Measurements from ENCODE around the gene HEXIM2. TPM values are rescaled to one million over a fixed set of nuclear protein-coding genes. Genes with fewer than 3 reads are reported as not detected.

HEXIM2 gene
- total RNA-seq, 1 experiment from 2014 or later: 16.3 TPM

DNA sequence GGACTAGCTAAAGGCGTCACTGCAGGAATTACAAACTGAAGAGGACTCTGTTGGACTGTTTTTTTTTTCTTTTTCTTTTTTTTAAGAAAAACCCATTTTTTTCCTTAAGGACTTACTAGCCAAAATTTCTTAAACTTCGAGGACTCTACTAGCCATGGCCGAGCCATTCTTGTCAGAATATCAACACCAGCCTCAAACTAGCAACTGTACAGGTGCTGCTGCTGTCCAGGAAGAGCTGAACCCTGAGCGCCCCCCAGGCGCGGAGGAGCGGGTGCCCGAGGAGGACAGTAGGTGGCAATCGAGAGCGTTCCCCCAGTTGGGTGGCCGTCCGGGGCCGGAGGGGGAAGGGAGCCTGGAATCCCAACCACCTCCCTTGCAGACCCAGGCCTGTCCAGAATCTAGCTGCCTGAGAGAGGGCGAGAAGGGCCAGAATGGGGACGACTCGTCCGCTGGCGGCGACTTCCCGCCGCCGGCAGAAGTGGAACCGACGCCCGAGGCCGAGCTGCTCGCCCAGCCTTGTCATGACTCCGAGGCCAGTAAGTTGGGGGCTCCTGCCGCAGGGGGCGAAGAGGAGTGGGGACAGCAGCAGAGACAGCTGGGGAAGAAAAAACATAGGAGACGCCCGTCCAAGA, 12.5 kb upstream of the HEXIM2 start:
- peaks cover 83% of the 10 kb centered on the region for H3K36me3 Mint-ChIP-seq (ENCODE audit: insufficient read depth, unreplicated experiment)
- H3K9me3 Mint-ChIP-seq (ENCODE audit: low read depth, unreplicated experiment): no peaks in the 10 kb centered on the region
- peak overlapping the region; percentile 98 for H3K4me3 Mint-ChIP-seq (ENCODE audit: low read depth, unreplicated experiment)
- CTCF ChIA-PET: interaction anchor here (0.5 to 7.8 kb wide), 20 partner anchors 11 to 170 kb away, joined by 3 to 253 read pairs (median 8); partner anchors contain the start of genes ACBD4, HEXIM2 and MAP3K14
- H3K27me3 Mint-ChIP-seq (ENCODE audit: unreplicated experiment): peaks cover 14% of the 10 kb centered on the region
- BruUV-seq (replicated peaks): no TSS peak
- intact Hi-C loops (cut with micrococcal nuclease; ENCODE audit: unreplicated experiment): loop anchor here (10.0 kb wide), 1 partner anchor 236 kb away; no protein-coding TSS in a partner anchor
- TF ChIP-seq CTCF (IDR thresholded peaks at IDR 0.05; ENCODE audit: unreplicated experiment): peak; percentile 96
- peaks cover 39% of the 10 kb centered on the region for H3K4me1 Mint-ChIP-seq (ENCODE audit: low read depth, unreplicated experiment)
- DNase-seq: peak; percentile 97
- H3K27ac Mint-ChIP-seq (ENCODE audit: unreplicated experiment): peak overlapping the region; percentile 100

DNA sequence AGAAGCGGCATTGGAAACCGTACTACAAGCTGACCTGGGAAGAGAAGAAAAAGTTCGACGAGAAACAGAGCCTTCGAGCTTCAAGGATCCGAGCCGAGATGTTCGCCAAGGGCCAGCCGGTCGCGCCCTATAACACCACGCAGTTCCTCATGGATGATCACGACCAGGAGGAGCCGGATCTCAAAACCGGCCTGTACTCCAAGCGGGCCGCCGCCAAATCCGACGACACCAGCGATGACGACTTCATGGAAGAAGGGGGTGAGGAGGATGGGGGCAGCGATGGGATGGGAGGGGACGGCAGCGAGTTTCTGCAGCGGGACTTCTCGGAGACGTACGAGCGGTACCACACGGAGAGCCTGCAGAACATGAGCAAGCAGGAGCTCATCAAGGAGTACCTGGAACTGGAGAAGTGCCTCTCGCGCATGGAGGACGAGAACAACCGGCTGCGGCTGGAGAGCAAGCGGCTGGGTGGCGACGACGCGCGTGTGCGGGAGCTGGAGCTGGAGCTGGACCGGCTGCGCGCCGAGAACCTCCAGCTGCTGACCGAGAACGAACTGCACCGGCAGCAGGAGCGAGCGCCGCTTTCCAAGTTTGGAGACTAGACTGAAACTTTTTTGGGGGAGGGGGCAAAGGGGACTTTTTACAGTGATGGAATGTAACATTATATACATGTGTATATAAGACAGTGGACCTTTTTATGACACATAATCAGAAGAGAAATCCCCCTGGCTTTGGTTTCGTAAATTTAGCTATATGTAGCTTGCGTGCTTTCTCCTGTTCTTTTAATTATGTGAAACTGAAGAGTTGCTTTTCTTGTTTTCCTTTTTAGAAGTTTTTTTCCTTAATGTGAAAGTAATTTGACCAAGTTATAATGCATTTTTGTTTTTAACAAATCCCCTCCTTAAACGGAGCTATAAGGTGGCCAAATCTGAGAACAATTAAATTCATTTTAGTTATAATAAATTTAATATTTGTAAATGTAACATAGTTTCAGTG, 11.7 kb upstream of the HEXIM2 start:
- Mint-ChIP-seq H3K27me3 (ENCODE audit: unreplicated experiment) (peaks cover 14% of the 10 kb centered on the region), H3K9me3 (ENCODE audit: low read depth, unreplicated experiment) (no peaks in the 10 kb centered on the region), H3K36me3 (ENCODE audit: insufficient read depth, unreplicated experiment) (peaks cover 81% of the 10 kb centered on the region), H3K4me3 (ENCODE audit: low read depth, unreplicated experiment) (peak overlapping the region; percentile 98), H3K27ac (ENCODE audit: unreplicated experiment) (peak overlapping the region; percentile 100), H3K4me1 (ENCODE audit: low read depth, unreplicated experiment) (peaks cover 39% of the 10 kb centered on the region)
- peak; percentile 58 for DNase-seq
- CTCF ChIA-PET: interaction anchor here (0.5 to 7.8 kb wide), 18 partner anchors 10 to 169 kb away, joined by 3 to 253 read pairs (median 10); partner anchors contain the start of genes ACBD4, HEXIM2 and MAP3K14
- no TSS peak for BruUV-seq (replicated peaks)
- intact Hi-C loops (cut with micrococcal nuclease; ENCODE audit: unreplicated experiment): loop anchor here (1.0 to 10.0 kb wide), 2 partner anchors 43 to 235 kb away; no protein-coding TSS in a partner anchor
- no peak for TF ChIP-seq CTCF (IDR thresholded peaks at IDR 0.05; ENCODE audit: unreplicated experiment)

- no peak for TF ChIP-seq CTCF (IDR thresholded peaks at IDR 0.05; ENCODE audit: unreplicated experiment)
- intact Hi-C loops (cut with micrococcal nuclease; ENCODE audit: unreplicated experiment): loop anchor here (1.0 kb wide), 1 partner anchor 42 kb away; no protein-coding TSS in a partner anchor
- H3K36me3 Mint-ChIP-seq (ENCODE audit: insufficient read depth, unreplicated experiment): peaks cover 80% of the 10 kb centered on the region
- H3K27ac Mint-ChIP-seq (ENCODE audit: unreplicated experiment): peak overlapping the region; percentile 100
- BruUV-seq (replicated peaks): no TSS peak
- H3K4me3 Mint-ChIP-seq (ENCODE audit: low read depth, unreplicated experiment): peak overlapping the region; percentile 98
- H3K9me3 Mint-ChIP-seq (ENCODE audit: low read depth, unreplicated experiment): no peaks in the 10 kb centered on the region
- peaks cover 44% of the 10 kb centered on the region for H3K4me1 Mint-ChIP-seq (ENCODE audit: low read depth, unreplicated experiment)
- CTCF ChIA-PET: interaction anchor here (0.6 to 7.8 kb wide), 11 partner anchors 9 to 123 kb away, joined by 3 to 253 read pairs (median 5); partner anchors contain the start of genes ACBD4 and HEXIM2
- peaks cover 14% of the 10 kb centered on the region for H3K27me3 Mint-ChIP-seq (ENCODE audit: unreplicated experiment)
- no peak for DNase-seq
Observed at GRCh38 chr17:45150911-45151809, 10.5 kb upstream of the HEXIM2 start.
